GM18526 (cell line): ENCODE measurements around the gene CCDC12.
A peak's percentile ranks its signal among the peaks of the same experiment; 100 is the strongest.

Experiments
- POLR2A ChIP-seq: IDR thresholded peaks from 3 replicates; pipeline ENCODE4 v1.6.1; 2011; ENCODE audit not compliant: insufficient read length; ENCODE audit errors: extremely low read depth

The CCDC12 gene

DNA sequence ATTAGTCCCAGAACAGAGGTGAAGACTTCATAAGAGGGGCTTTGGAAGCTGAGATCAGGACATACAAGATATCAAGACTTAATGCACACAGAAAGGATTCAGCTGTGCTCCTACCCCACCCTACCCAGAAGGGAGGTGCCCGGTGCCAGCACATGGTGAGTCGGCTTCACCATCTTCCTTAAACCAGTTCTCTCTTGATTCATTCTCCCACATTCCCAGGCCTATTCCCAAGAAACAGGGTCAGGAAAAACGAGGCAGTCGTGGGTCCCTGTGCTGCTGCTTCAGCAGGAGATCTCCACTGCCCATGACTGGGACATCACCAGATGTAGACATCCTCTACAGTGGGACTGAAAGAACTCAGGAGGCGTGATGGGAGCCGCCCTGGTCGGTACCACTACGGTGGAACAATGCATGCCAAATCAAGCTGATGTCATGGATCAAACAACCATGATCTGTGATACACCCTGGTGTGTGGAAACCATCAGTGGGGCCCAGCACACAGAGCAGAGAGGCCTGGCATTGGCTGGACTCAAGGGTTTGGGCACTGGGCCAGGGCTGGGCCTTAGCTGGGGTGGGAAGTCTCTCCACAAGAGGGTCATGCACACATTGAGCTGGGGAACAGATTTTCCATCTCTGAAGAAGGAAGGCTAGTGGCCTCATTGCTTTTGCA, 41.9 kb downstream of the CCDC12 start:
- TF ChIP-seq POLR2A, result no peak

DNA sequence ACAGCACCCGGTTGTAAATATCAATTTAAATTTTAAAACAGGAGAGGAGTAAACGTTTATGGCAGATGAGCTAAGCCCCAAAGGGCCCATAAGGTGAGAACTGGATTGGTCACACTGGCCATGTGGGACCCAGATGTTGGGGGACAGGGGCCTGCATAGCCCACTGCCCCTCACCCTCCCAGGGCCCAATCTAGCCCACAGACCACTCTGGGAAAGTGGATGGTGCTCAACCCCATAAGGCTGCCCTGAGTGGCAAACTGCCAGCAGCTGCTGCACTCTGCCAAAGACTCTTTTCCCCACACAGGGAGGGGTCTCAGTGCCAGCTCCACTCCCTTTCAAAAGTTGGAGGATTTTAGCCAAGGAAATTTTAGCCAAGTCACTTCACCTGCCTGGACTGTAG, 42.5 kb downstream of the CCDC12 start:
- no peak for TF ChIP-seq POLR2A

DNA sequence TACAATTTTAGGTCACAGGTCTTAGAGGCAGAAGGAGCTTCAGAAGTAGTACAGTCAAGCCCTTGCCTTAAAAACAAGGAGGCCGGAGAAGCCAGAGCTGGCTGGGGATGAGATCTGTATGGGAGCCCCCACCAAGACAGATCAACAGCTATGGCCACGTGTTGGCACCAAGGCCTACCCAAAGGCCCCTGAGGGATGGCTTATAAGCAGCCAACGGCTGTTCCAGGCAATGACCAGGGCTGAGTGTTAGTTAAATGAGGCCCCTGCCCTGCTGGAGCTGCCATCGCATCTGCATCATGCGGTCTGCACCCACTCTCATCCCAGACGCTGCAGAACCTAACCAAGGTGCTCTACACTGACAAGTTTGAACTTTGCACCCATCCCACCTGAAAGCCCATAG, 43.3 kb downstream of the CCDC12 start:
- no peak for TF ChIP-seq POLR2A

DNA sequence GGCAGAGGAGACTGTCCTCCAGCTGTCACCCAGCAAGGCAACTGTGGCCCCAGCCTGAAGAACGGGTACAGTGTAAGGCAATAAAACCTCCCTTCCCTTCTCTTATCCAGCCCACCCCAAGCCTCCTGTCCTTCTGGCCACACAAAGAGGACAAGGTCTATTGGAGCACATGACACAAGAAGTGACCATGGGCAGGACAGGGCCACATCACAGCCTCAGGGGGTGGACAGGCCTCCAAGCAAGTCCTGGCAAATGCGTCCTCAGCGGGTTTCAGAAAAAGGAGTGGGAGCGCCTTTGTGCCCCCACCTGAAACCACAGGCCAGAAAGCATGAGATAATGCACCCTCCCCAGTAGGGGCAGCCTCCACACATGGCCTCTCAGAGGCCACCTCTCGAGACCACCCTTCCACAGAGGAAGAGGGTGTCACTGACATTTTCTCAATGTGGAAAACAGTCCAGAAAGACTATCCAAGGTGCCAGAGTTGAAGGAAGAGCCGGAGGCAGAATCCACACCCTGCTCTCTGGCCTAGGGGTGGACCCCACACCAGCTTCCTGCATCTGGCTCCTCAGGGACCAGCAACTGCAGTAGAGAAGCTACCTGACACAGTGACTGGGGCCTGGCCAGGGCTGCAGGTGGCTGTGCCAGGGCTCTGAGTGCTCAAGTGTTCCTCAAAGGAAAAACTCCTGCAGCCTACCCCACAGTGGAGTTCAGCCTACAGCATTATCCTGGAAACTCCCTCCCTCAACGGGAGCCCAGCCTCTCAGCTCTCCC, 43.9 kb downstream of the CCDC12 start:
- no peak for TF ChIP-seq POLR2A

DNA sequence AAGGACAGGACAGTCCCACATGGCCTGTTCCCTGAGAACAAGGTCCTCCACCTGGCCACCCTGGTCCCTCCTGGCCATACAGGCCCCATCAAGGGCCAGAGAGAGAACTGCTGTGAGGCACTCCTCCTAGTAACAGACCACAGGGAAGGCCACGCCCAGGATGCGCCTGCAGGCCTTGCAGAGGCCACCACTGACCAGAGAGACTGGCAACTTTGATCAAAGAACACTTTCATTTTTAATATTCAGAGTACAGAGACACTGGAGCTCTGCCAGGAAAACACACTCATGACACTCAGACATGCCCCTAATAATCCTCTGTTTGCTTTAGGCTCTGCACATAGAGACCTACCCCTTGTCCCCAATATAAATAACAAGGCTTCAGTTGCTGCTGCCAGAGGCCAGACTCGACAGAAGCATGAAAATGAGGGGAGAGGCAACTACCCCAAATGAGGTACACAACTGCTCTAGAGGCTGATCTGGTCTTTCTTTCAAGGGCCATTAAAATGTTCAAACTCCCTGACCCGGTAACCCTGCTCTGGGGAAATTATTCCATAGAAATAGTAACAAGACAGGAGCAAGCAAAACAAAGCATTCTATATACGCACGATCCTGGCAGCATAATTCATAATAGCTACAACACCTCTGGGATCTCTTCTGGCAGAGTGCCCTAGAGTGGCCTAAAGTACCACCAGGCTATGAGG, 44.8 kb downstream of the CCDC12 start:
- TF ChIP-seq POLR2A, result no peak

DNA sequence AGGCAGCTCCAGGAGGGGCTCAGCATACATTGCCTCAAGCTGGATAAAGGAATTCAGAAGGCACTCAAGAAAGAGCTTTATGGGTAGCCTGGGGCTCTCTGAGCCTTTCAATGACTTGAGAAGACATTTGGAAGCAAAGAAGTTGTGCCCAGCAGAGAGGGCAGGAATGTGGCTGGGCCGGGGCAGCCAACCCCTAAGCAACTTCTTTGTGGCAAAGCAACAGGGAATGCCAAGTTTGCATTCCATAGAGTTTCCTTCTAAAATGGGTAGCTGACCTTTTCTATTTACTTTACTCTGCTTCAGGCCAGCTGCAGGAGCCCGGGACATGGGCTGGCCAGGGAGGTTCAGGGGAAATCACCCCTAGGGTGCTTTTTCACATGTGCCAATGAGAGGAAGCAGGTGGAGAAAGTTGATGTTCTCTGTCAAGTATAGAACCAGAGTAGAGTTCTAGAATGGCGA, 45.6 kb downstream of the CCDC12 start:
- no peak for TF ChIP-seq POLR2A

DNA sequence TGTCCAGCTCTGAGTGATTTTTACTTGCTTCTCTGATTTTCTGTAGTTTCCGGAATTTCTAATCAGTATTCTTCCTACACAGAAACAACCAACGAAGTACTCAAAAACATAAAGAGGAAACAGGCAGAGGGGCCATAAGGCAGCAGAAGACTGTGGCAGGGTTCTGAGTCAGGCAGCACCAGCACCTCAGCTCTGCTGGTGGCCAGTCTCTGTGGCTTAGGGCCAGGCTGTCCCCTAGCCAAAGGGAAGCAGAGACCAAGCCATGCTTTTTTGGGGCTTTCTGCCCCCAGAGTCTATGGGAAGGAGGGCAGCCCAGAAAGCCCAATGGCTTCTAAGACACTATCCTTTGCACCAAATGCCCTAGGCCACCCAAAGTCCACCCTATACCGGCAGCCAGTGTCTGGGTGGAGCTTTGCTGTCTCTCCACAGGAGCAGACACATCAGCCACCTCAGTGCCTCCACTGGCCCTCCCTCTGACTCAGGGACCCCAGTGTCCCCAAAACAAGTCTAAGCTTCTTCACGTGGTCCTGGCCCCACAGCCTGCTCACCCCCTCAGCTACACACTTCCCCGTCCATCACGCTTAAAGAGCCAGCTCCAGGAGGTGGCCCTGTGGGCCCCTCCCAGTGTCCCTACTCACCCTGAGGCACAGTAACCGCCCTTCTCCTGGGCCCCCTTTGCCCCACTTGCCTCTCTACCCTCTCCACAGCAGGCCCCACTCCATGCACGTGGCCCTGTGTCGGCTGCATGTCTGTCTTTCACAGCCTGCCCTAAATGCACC, 46.2 kb downstream of the CCDC12 start:
- TF ChIP-seq POLR2A, result no peak

DNA sequence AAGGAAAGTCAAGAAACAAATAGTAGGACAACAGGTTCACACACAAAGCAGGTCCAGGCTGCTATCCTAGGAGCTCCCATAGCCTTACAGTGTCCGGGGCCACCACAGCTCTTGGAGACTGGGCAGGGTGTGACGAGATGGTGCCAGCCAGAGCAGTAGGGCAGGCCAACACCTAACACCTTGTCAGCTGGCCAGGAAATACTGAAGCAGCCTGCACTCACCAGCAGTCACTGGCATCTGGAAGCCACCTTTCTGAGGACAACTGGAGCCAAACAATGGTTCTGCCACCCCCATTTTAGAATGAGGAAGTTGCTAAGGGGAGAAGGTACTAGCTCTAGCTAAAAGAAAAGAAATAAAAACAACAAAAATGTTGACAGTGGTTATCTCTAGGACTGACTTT, 47.2 kb downstream of the CCDC12 start:
- TF ChIP-seq POLR2A, result no peak

DNA sequence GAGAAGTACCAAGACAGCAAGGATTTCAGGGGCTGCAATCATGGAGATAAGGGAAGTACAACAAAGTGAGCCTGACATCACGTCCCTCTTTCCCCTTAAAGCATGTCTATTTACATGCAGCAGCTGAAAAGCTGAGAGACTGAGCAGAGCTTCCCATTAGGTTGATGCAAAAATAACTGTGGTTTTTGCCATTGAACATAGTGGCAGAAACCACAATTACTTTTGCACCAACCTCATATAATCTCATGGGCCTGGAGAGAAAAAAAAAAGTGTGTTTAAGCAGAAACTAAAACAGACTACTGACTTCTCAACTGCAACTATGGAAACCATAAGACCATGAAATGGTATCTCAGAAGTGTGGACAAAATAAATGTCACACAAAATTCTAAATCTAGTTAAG, 48.3 kb downstream of the CCDC12 start:
- TF ChIP-seq POLR2A, result no peak

DNA sequence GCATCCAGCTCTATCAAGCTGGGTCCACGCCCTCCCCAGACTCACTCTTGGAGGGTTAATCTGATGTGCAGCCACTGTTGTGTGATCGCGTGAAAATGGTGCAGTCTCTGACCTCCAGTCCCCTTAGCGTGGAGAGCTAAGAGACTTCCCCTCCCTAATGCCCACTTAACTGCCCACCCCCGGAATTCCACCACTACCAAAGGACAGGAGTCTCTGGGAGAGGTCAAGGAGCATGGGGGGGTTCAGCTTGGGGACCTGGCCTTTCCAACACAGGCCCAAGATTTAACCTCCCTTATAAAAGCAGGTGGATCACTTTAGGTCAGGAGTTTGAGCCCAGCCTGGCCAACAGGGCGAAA, 48.8 kb downstream of the CCDC12 start:
- TF ChIP-seq POLR2A, result no peak

DNA sequence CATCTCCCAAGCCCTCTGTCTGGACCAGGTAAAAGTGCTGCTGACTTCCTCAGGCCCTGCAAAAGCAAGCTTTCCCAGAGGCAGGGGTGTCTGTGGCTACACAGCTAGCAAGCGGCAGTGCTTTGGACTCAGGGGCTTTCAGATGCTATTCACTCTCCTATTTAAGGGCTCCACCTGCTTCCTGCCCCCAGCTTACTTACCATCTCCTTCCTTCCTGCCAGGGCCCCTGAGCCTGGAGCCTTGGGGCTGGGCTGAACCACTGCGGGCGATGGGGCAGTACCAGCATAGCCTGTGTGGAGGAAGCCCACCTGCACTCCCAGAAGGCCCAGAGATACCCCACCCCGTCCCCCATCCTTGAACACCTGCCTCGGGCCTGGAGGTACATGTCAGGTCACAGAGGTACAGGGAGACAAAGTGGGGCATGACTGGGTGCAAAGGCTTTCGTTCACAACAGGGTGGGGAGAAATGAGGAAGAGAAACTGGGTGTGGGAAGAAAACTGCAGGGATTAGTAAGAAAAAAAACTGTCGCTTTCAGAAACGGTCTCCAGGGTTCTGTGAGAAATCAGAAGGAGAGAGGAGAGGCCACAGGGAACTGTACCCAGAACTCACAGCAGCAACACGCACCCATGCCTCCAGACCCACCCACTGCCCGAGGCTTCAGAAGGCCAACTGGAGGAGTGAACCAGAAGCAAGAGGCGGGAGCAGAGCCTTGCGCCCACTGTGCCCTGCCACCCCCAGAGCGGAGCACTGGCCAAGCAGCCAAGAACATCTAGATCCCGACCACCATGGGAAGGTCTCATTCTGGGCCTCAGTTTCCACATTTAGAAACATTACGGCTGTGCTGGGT, 49.5 kb downstream of the CCDC12 start:
- TF ChIP-seq POLR2A, result peak; percentile 26

DNA sequence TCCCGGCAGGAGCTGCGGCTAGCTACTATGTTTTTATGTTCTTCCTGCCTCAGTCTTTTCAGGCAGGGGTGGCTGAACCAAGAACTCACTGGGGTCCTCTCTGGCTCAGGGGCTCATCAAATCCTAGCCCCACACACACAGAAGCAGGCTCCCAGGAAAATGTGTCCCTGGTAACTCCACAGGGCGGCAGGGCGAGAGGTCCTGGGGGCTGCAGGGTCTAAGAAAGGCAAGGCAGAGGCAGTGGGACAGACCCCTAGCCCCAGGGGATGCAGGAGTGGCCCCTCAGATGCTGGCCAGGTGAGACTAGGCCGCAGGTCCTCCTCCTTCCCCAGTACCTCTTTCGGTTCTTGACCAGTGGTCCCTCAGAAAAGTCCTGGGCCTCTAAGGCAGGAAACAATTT, 50.1 kb downstream of the CCDC12 start:
- no peak for TF ChIP-seq POLR2A

DNA sequence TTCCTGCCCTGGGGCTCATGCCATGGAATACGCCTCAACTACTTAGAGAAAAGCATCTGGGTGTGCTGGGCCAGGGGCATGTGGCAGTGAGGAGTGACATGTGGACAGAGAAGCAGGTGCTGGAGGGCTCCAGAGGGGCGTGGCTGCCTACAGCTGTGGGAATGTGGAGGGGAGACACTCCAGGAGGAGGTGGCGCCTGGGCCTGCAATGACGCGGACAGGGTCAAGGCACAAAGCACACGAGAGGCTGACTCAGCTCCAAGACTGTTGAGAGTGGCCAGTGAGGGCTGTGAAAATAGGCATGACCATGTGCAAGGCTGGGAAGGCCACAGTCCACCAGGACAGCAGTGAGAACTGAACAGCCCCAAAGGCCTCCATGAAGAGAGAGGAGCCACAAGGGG, 50.5 kb downstream of the CCDC12 start:
- TF ChIP-seq POLR2A, result no peak

DNA sequence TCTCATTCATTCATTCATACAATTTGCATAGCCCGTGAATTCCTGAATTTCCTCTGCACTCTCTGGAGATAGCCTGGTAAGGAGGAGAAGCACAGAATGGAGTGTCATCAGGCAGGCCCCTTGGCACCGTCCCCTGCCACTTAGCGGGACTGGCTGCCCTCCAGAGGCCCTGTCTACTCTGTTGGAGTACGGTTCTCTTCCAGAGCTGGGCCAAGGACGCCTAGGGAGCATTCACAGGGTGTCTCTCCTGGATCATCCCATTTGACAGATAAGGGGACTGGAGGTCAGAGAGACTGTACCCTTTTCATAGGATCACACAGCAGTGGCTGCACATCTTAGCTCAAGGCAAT, 51.0 kb downstream of the CCDC12 start:
- TF ChIP-seq POLR2A, result no peak
